ENCODE data around the gene MPST.

- TF ChIP-seq CTCF (IDR thresholded peaks at IDR 0.05 in 2 of 3, conservative IDR thresholded peaks at IDR 0.05 in 1 of 3; ENCODE audit: borderline replicate concordance in 1 of 3, insufficient read depth in 1 of 3, low read depth in 2 of 3, low read length in 2 of 3) (peak in 1 of 3 experiments; percentile 25; a peak in 2 of 6 replicates), EZH2 (IDR thresholded peaks at IDR 0.05) (no peak), RAD21 (IDR thresholded peaks at IDR 0.05; ENCODE audit: low read depth) (no peak), REST (IDR thresholded peaks at IDR 0.05; ENCODE audit: low read depth) (no peak), EGR1 (IDR thresholded peaks at IDR 0.05; ENCODE audit: low read depth) (no peak), POLR2A (IDR thresholded peaks at IDR 0.05; ENCODE audit: borderline replicate concordance, extremely low read depth, insufficient read depth, insufficient read length) (no peak), ZNF274 (IDR thresholded peaks at IDR 0.05; ENCODE audit: low read depth, low read length) (no peak), POLR2AphosphoS5 (IDR thresholded peaks at IDR 0.05; ENCODE audit: low read depth, low read length) (no peak), JUND (IDR thresholded peaks at IDR 0.05) (no peak), SIN3A (IDR thresholded peaks at IDR 0.05; ENCODE audit: low read depth) (no peak)
- TF ChIP-seq, protein P1, sequence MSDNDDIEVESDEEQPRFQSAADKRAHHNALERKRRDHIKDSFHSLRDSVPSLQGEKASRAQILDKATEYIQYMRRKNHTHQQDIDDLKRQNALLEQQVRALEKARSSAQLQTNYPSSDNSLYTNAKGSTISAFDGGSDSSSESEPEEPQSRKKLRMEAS (IDR thresholded peaks at IDR 0.05), result no peak
These were observed 28.3 kb upstream of the MPST start for GRCh38 chr22:36991206-36991605.
